Endometrium (tissue), 2 donors: ENCODE measurements around the gene RAMP3.
A peak's percentile ranks its signal among the peaks of the same experiment; 100 is the strongest.
"Not testable (repeated sequence)": the region's sequence is repeated elsewhere in the genome, so short reads cannot be mapped to it uniquely, and the experiment has no call there.

Source experiments
- FAIRE-seq: peaks from 2 replicates; lab custom pipeline; 2012; peaks lifted over from hg19 to GRCh38; lab: Jason Lieb, UNC
- donor health status: control.
- donor health status: control.

The RAMP3 gene, protein sequence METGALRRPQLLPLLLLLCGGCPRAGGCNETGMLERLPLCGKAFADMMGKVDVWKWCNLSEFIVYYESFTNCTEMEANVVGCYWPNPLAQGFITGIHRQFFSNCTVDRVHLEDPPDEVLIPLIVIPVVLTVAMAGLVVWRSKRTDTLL

DNA sequence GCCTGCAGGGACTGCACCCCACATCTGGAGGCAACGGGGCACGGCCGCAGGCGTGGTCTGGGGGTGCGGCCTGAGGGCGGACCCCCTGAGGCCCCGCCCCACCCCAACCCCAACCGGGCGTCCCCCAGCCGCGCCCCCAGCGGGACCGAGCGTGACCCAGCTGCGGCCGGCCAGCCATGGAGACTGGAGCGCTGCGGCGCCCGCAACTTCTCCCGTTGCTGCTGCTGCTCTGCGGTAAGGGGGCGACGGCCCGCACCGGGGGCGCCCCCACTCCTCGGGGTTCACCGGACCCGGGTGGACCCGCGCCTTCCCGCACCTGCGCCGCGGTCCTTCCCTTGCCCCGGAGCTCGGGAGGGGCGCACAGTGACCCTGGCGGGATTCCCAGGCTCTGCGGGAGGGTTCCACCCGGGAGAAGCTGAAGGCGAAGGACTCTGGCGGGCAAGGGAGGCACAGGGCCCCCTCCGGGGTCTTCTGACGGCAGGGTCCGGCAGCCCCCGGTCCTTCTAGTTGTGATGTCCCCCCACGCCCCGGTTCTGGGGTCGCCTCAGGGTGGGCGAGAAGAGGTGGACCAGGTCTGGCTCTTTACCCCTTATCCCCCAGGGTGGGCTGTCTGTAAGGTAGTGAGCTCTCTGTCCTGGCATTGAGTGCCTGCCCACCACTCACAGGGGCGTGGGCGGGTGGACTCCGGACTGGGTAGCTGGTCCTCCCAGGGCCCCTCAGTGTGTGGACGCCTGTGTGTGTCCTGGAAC is at the start of gene RAMP3:
Gene RAMP3, plus strand, starts transcription at position 139 of the 749 bp plus-strand sequence. Its CDS starts 38 bp downstream, at position 177.
- no peak for FAIRE-seq

GRCh38 chr7:45108863-45109262 is 48.7 kb upstream of the RAMP3 start:
- no peak for FAIRE-seq

DNA sequence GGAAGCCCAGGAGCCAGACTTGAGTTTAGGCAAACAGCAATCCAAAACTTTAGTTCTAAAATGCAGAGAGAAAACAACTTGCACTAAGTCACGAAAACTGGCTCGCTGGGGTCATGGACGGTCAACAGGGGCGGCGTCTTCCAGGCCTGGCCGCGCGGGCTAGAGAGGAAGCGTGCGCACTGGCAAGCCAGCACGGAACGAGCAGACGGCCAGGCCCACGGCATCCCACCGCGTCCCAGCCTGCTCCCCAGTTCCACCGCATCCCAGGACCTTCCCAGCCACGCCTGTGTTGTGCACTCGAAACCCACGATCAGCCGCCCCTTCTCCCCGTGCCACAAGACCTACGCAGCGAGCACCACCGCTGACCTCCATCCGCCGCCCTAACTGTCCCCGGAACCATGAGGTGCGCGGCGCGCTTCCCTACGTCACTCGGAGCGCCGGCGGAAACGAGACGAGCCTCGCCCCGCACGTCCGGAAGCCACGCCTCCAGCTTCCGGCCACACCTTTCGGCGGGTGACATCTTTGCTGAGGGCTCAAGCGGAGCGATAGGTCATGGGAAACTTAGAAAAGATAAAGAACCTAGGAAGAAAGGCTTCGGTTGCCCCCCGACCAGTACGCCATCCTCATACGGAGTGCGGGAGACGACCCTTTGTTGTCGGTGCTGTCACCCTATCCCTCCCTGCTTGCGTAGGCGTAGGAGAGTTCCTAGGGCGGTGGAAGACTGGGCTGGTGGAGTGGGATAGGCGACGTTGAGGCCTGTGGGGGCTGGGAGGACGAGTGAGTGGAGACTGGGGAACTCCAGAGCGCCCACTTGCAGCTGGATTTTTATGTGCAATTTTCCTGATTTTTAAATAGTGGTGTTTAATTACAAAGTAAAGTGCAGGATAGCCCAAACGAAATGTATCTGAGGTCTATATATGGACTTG is 46.0 kb upstream of the RAMP3 start, which contains the start of gene TBRG4:
Gene TBRG4, minus strand, starts transcription at position 400 of the 926 bp plus-strand sequence. CDS start 2,460 bp downstream, outside the sequence.
- peak; percentile 85 for FAIRE-seq

DNA sequence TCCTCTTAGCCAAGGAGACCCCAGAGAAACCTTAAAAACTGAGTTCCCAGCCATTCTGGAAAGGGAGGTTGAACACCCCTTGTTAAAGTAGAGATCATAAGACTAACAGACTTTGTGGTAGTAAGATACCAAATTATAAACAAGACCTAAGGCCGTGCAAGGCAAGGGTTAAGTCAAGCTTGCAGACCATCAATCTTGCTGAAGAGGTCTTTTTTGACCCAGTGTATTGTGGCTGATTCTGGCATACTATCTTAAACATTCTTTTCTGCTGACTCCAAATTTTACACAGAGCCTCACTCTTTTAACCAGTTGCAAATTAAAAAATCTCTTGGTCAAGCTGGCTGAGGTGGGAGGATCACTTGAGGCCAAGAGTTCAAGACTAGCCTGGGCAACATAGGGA is 44.9 kb upstream of the RAMP3 start:
- no peak for FAIRE-seq

DNA sequence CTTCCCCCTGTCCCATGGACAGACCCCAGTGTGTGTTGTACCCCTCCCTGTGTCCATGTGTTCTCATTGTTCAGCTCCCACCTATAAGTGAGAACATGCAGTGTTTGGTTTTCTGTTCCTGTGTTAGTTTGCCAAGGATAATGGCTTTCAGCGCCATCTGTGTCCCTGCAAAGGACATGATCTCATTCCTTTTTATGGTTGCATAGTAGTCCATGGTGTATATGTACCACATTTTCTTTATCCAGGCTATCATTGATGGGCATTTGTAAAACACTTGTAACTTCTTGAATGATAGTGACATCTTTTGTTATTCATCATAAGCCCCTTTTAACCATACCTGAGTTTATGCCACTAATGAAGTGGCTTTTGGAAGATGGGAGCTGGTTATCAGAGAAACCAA is 43.3 kb upstream of the RAMP3 start:
- FAIRE-seq, result not testable (repeated sequence)

GRCh38 chr7:45114926-45115325 is 42.7 kb upstream of the RAMP3 start:
- no peak for FAIRE-seq

DNA sequence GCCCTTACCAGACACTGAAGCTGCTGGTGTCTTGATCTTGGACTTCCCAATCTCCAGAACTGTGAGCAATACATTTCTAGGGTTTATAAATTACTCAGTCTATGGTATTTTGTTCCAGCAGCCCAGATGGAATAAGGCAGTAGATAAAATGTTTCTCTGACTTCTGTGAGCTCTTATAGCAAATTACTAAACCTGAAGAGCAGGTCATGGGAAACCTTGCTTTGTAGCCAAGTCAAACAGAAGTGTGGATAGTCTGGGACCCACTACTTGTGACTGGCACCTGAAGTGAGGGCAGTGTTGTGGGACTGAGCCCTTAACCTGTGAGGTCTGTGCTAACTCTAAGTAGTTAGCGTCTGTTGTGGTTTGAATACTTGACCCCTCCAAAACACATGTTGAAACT is 41.5 kb upstream of the RAMP3 start:
- no peak for FAIRE-seq

GRCh38 chr7:45117582-45117981 is 40.0 kb upstream of the RAMP3 start:
- FAIRE-seq, result no peak

DNA sequence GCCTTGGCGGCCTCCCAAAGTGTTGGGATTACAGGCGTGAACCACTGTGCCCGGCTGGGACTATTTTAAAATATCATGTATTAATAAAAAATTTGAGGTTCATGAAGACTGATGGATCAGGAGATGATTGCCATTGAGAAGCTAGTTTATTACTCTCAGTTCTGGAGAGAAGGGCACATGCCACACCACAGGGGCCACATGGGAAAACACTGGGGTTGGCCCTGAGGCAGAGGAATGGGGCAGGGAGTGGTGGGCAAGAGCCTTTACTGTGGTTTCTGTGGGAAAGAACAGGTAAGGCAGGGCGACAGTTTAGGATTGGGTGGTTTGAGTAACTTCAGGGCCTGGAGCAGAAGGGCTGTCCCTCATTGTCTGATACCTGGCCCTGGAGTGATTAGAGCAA is 39.3 kb upstream of the RAMP3 start:
- no peak for FAIRE-seq

DNA sequence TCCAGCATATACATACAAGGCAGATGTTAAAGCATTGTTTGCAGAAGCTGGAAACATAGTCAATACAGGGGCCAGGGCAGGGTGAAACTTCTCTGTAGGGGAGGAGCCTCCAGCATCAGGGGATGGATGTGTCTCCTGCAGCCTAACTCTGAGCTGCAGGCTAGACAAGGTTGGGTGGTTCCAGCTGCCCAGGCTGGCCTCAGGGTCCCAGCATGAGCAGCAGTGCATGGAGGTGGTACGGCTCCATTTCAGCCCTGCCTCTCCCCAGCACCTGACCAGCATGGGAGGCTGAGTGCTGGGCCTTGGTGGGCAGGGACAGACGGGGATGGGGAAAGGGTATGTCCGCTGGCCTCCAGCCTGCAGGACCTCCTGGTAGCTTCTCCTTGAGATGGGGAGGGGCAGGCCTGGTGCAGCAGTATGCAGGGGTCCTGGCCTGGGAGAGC is 38.7 kb upstream of the RAMP3 start:
- no peak for FAIRE-seq

DNA sequence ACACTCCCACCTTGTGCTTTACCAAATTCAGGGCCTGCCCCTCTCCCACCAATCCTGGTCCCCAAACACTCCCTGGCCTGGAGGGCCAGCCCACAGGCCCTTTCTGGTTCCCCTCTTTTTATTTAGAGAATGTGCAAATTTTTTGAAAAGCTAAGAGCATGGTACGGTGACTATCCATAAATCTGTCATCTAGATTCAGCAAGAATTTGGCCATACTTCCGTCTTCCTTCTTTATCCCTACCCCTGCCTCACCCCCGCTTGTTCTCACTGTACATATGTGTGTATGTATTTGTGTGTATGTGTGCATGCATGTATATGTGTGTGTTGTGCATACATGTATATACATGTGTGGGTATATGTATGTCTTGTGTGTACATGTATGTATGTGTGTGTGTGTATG is 38.0 kb upstream of the RAMP3 start:
- FAIRE-seq, result no peak

GRCh38 chr7:45122975-45123860 is 34.4 kb upstream of the RAMP3 start:
- no peak for FAIRE-seq

DNA sequence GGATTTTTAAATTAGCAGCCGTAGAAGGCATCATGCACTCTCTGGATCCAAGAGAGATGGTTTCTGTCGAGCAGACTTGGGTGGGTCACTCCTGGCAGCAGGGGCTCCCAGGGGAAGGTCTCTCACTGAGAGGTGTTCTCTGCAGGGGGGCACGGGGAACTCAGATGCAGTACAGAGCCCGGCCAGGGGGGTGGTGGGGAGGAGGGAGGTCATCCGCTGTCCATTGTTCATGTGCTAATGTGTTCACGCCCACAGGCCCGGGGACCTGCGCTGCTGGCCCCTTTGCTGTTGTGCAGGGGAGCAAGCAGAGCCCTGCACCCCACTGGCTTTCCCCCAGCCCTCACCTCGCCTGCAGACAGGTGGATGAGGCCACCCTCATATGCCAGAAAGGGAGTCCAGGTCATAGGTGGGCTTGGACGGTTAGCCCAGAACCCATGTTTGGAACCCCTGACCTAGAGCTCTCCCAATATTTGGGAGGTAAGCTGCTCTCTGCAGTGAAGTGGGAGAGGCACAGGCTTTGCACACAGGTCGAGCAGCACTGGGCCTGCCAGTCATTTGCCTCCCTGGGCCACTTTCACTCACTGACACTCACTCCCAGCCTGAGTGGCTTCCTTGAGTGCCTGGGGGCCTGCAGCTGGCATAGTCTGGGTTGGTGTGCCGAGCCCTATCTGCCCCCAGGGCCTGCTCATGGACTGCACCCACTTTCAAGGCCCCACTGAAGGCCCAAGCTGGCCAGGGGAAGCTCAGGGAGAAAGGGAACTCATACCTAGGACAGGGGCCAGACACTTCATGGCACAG is 33.5 kb upstream of the RAMP3 start:
- no peak for FAIRE-seq

DNA sequence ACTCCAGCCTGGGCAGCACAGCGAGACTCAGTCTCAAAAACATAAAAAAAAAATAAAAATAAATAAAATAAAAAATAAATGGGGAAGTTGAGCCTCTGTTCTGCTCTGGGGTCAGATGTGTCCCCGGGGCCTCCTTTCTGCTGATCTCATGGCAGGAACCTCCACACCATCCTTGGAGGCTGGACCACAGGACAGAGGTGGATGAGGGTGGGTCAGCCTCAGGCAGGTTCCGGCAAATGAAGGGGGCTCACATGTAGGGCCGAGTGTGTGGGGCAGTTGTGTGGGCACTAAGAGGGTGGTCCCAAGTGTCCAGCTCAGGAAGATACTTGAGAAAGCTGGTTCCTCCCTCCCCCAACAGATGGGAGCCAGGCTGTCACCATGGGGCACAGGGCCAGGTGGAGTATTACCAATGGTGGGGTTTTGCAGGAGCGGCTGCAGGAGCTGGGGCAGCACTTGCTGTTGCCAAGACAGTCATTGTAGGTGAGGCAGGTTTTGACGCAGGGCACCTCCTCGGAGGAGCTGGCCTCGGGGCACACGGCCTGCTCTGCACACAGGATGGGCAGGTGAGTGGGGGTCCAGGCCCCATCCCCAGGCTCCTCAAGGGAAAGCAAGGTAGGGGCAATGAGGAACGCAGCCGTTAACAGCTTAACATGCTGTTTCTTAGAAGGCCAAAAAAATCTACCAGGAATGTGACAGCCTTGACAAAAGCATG is 32.2 kb upstream of the RAMP3 start:
- FAIRE-seq, result no peak

GRCh38 chr7:45126201-45126600 is 31.4 kb upstream of the RAMP3 start:
- FAIRE-seq, result no peak

DNA sequence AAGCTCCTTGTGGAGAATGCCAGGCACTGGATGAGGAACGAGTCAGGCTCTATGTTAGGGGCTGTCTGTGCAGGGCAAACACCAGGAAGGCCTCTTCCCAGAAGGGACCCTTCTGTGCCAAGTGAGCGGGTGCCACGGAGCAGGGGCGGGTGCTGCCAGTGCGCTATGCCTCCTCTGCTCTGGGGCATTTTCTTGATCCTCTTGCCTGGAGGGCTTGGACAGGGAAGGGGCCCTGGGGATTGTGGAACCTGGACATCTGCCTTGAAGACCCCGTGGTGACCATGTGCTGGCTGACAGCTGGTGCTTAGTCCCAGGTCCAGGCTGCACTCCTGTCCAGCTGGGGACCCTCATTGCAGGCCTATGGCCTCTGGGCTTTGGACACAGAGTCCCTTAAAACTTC is 30.7 kb upstream of the RAMP3 start:
- FAIRE-seq, result no peak

DNA sequence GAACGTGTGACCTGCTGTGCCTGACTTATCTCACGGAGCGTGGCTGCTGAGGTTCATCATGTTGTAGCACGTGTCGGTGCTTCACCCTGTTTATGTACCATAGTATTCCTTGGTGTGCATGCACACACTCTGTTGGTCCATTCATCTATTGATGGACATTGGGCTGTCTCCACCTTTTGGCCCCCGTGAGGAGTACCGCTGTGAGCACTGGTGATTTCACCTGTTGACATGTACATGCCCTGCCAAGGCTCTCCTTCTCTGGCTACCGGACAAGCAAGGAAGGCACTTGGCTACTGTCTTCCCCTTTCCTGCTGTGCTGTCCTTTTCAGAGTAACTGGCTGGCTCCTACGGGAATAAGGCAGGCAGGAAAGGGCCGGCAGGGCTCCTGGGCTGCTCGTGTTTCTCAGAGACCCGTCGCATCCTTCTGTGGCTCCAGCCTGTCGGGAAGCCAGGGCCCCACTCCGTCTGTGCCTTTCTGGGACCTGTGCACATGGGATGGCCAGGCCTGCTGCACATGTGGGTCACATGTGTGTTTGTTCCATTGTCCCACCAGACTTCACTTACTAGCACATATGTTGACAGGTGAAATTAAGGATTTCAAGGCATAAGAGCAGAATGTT is 28.3 kb upstream of the RAMP3 start:
- no peak for FAIRE-seq

DNA sequence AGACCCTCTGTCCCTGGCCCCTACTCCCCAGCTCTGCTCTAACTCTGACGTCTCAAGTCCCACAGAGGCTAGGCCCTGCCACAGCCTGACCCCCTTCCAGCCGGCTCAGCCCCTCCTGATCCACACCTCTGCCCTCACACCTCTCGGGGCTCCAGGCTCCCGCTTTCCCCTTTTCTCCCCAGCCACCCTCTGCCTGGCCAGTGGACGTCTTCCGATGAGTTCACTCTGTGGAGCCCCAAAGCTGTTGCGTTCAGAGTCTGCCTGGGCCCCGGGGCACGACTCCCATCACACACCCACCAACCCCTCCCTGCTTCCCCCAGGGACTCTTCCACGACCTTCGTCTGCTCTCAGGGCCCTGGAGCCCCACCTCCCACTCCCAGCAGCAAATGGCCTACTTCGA is 27.7 kb upstream of the RAMP3 start:
- FAIRE-seq, result no peak

- no peak for FAIRE-seq
These were observed 26.7 kb upstream of the RAMP3 start for GRCh38 chr7:45130910-45131309.

GRCh38 chr7:45131891-45132290 is 25.7 kb upstream of the RAMP3 start:
- no peak for FAIRE-seq
